Calu3 (cell line): ENCODE results near the gene CUL5. TPM values are rescaled to one million over a fixed set of nuclear protein-coding genes. Genes with fewer than 3 reads are reported as not detected.
"Not testable (repeated sequence)": the region's sequence is repeated elsewhere in the genome, so short reads cannot be mapped to it uniquely, and the experiment has no call there.

ENCODE experiments used
- BruUV-seq: library from RNA; stranded (reverse); fragments of 400-500 nt; replicated peaks from 2 replicates; lab custom pipeline; 2021; lab: Mats Ljungman, UMichigan
- CTCF ChIA-PET: fragments of 300-600 bp; sonication (Branson Sonifier 250); formaldehyde crosslinking; loops from one replicate; lab custom pipeline; 2022; ENCODE audit warnings: antibody characterized with exemption; lab: Charles Lee
- DNase-seq: peaks from one replicate; pipeline ENCODE4 v3.0.0; 2022
- H3K27ac Mint-ChIP-seq: one replicate; pipeline ENCODE4 v1.8.0; 2022; ENCODE audit warnings: mixed read lengths; ENCODE audit not compliant: unreplicated experiment
- H3K27me3 Mint-ChIP-seq: one replicate; pipeline ENCODE4 v1.8.0; 2022; ENCODE audit warnings: mixed read lengths; ENCODE audit not compliant: unreplicated experiment
- H3K36me3 Mint-ChIP-seq: one replicate; pipeline ENCODE4 v1.8.0; 2022; ENCODE audit warnings: mild to moderate bottlenecking, moderate library complexity, mixed read lengths; ENCODE audit not compliant: insufficient read depth, unreplicated experiment
- H3K4me1 Mint-ChIP-seq: one replicate; pipeline ENCODE4 v1.8.0; 2022; ENCODE audit warnings: mild to moderate bottlenecking, low read depth, mixed read lengths; ENCODE audit not compliant: unreplicated experiment
- H3K4me3 Mint-ChIP-seq: one replicate; pipeline ENCODE4 v1.8.0; 2022; ENCODE audit warnings: mild to moderate bottlenecking, low read depth, moderate library complexity, mixed read lengths; ENCODE audit not compliant: unreplicated experiment
- H3K9me3 Mint-ChIP-seq: one replicate; pipeline ENCODE4 v1.8.0; 2022; ENCODE audit warnings: low read depth, mixed read lengths; ENCODE audit not compliant: unreplicated experiment
- intact Hi-C: fragments of 100-400 bp; cut with micrococcal nuclease; formaldehyde crosslinking; loops from one replicate; pipeline ENCODE4 v1.10.0; 2022; ENCODE audit not compliant: unreplicated experiment
- total RNA-seq: library from RNA; stranded (reverse); gene quantifications from 2 replicates; pipeline ENCODE4 v1.2.3, GENCODE V29; 2022
- TF ChIP-seq, protein P1 (sequence below): fragments of 200-600 bp; IDR thresholded peaks from one replicate; pipeline ENCODE4 v1.8.0; 2022; ENCODE audit warnings: antibody characterized with exemption; ENCODE audit not compliant: unreplicated experiment

Gene CUL5
- total RNA-seq, 1 experiment from 2014 or later, result 17.2 TPM

DNA sequence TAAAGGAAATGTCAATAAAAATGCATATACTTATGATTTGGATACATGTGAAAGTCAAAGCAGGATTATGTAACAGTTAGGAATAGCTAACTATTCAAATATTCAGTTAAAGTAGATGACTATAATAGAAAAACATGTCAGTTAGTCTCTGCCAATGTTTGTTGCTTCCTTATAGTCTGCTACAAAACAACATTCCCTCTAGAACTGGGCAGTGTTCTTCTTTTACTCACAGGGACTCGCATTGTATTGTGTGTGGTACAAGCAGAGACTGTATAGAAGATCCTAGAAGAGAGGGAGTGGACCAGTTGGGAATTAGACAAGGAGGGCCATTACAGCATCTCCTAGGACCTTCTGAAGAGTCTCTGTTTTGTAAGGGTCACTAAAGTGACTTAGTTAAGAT, 123.3 kb downstream of the CUL5 start:
- Mint-ChIP-seq H3K9me3 (no peaks in the 10 kb centered on the region), H3K4me3 (no peak overlapping the region), H3K4me1 (no peaks in the 10 kb centered on the region), H3K27me3 (no peaks in the 10 kb centered on the region), H3K27ac (no peak overlapping the region), H3K36me3 (peaks cover 12% of the 10 kb centered on the region)
- intact Hi-C loops, result no loop called here
- TF ChIP-seq, protein P1, sequence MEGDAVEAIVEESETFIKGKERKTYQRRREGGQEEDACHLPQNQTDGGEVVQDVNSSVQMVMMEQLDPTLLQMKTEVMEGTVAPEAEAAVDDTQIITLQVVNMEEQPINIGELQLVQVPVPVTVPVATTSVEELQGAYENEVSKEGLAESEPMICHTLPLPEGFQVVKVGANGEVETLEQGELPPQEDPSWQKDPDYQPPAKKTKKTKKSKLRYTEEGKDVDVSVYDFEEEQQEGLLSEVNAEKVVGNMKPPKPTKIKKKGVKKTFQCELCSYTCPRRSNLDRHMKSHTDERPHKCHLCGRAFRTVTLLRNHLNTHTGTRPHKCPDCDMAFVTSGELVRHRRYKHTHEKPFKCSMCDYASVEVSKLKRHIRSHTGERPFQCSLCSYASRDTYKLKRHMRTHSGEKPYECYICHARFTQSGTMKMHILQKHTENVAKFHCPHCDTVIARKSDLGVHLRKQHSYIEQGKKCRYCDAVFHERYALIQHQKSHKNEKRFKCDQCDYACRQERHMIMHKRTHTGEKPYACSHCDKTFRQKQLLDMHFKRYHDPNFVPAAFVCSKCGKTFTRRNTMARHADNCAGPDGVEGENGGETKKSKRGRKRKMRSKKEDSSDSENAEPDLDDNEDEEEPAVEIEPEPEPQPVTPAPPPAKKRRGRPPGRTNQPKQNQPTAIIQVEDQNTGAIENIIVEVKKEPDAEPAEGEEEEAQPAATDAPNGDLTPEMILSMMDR, result no peak
- BruUV-seq, result no TSS peak
- no peak for DNase-seq
- CTCF ChIA-PET, result interaction anchor here (0.6 kb wide), 1 partner anchor 158 kb away, joined by 8 read pairs; no protein-coding TSS in a partner anchor

DNA sequence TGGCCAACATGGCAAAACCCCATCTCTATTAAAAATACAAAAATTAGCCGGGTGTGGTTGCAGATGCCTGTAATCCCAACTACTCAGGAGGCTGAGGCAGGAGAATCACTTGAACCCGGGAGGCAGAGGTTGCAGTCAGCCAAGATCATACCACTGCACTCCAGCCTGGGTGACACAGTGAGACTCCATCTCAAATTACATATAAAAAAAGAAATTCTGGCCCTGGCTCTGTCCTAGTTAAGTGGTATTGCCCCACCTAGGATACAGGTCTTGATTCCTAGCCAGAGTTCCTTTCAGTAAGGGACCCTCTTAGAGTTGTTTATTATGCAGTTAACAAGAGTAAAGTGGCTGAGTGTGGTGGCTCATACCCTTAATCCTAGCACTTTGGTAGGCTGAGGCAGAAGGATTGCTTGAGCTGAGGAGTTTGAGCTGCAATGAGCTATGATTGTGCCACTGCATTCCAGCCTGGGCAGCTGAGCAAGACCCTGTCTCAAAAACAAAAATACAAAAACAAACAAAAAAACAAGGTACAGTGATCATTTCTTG, 124.4 kb downstream of the CUL5 start:
- H3K4me1 Mint-ChIP-seq, DNase-seq, H3K27ac Mint-ChIP-seq, BruUV-seq, H3K27me3 Mint-ChIP-seq, H3K9me3 Mint-ChIP-seq, intact Hi-C loops, H3K4me3 Mint-ChIP-seq: not testable (repeated sequence)
- H3K36me3 Mint-ChIP-seq, result peaks cover 15% of the 10 kb centered on the region
- CTCF ChIA-PET, result interaction anchor here (0.5 kb wide), 1 partner anchor 539 kb away, joined by 7 read pairs; no protein-coding TSS in a partner anchor

DNA sequence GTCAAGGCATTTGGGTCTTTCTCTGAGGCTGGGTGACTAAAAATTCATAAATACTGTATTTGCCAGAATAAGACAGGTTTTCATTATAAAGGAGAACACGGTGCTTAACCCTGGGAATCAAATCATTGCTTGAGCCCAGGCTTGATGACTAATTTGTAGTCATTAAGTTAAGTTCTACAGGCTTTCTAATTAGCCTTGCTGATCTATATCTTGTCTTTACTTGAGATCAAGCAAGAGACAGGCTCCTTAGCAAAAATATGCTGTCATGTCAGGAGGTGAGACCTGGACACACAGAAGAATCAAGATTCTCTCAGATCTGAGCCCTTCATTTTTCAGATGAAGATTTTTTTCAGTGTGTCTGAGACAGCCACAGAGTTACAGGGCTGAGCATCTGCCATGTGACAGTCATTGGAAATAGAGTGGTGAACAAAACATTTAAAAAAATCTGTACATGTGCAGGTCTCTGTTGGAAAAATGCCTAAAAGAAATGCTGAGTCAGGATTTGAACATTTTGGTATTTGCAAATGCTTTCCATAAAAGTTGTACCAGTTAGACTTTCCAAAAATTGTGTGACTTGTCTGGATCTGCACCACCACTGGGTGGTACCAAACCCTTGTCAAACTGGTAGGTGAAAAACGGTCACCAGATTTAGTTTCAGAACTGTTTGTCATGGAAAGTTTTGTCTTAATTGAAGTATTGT, 127.3 kb downstream of the CUL5 start:
- Mint-ChIP-seq H3K4me1 (no peaks in the 10 kb centered on the region), H3K4me3 (no peak overlapping the region), H3K36me3 (peaks cover 16% of the 10 kb centered on the region), H3K27ac (no peak overlapping the region), H3K9me3 (no peaks in the 10 kb centered on the region), H3K27me3 (no peaks in the 10 kb centered on the region)
- intact Hi-C loops, result no loop called here
- DNase-seq, result no peak
- no TSS peak for BruUV-seq
- TF ChIP-seq, protein P1, result no peak
- CTCF ChIA-PET, result no interaction called here

DNA sequence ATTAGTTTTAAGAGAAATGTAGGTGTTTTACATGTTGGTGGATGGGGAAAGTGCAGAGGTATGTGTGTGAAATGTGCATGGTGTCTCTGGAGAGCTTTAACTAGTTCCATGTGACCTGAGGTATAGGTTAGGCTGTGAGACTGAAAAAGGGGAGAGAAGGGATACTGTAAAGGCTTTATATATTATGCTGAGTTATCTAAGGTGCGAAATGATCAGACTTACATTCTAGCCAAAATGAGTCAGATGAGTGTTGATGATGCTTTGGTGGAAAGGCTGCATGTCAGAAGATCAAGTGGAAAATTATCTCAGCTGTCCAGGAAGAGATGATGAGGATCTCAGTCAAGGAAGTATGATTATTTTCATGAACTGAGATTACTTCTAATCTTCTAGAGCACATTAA, 128.5 kb downstream of the CUL5 start:
- CTCF ChIA-PET, result no interaction called here
- intact Hi-C loops, result no loop called here
- no TSS peak for BruUV-seq
- H3K36me3 Mint-ChIP-seq, result peaks cover 21% of the 10 kb centered on the region
- no peaks in the 10 kb centered on the region for H3K27me3 Mint-ChIP-seq
- no peak overlapping the region for H3K27ac Mint-ChIP-seq
- H3K4me3 Mint-ChIP-seq, result no peak overlapping the region
- TF ChIP-seq, protein P1, result no peak
- no peak for DNase-seq
- H3K9me3 Mint-ChIP-seq, result no peaks in the 10 kb centered on the region
- no peaks in the 10 kb centered on the region for H3K4me1 Mint-ChIP-seq

DNA sequence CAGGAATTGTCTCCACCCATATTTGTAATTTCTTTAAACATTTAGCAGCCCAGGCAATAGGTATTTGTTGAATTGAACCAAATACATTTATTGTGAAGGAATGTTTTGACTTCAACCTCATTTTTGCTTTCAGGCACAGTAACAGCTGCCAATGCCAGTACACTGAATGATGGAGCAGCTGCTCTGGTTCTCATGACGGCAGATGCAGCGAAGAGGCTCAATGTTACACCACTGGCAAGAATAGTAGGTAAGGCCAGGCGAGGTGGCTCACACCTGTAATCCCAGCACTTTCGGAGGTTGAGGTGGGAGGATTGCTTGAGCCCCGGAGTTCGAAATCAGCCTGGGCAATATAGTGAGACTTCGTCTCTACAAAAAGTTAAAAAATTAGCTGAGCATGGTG, 133.6 kb downstream of the CUL5 start:
- no peak for DNase-seq
- no peak overlapping the region for H3K27ac Mint-ChIP-seq
- H3K4me1 Mint-ChIP-seq, result no peaks in the 10 kb centered on the region
- peaks cover 18% of the 10 kb centered on the region for H3K36me3 Mint-ChIP-seq
- CTCF ChIA-PET, result interaction anchor here (0.6 kb wide), 1 partner anchor 886 kb away, joined by 3 read pairs; no protein-coding TSS in a partner anchor
- no TSS peak for BruUV-seq
- H3K9me3 Mint-ChIP-seq, result no peaks in the 10 kb centered on the region
- H3K27me3 Mint-ChIP-seq, result no peaks in the 10 kb centered on the region
- no peak overlapping the region for H3K4me3 Mint-ChIP-seq
- intact Hi-C loops, result no loop called here
- TF ChIP-seq, protein P1, result no peak
